ENCODE measurements around the gene PXDN.

DNA sequence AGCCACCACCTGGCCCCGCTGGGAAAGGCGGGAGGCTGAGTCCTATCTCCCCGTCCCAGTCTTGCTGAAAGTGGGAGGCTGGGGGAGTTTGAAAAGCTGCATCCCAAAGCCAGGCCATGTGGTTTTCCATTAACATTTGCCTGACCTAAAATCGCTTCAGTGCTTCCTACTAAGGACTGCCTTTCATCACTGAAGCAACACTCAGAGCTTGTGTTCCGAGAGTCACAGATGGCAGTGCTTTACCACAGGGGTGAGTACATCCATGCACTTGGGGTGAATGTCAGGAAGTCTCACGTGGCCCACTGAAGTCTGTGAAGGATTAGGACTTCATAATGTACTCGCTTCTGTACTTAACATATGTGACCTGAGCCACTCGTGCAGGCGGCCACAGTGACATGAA, 43.3 kb downstream of the PXDN start:
- TF ChIP-seq POLR2A (IDR thresholded peaks at IDR 0.05): no peak
- TF ChIP-seq, protein P1, sequence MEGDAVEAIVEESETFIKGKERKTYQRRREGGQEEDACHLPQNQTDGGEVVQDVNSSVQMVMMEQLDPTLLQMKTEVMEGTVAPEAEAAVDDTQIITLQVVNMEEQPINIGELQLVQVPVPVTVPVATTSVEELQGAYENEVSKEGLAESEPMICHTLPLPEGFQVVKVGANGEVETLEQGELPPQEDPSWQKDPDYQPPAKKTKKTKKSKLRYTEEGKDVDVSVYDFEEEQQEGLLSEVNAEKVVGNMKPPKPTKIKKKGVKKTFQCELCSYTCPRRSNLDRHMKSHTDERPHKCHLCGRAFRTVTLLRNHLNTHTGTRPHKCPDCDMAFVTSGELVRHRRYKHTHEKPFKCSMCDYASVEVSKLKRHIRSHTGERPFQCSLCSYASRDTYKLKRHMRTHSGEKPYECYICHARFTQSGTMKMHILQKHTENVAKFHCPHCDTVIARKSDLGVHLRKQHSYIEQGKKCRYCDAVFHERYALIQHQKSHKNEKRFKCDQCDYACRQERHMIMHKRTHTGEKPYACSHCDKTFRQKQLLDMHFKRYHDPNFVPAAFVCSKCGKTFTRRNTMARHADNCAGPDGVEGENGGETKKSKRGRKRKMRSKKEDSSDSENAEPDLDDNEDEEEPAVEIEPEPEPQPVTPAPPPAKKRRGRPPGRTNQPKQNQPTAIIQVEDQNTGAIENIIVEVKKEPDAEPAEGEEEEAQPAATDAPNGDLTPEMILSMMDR (IDR thresholded peaks at IDR 0.05): no peak
- no peak for TF ChIP-seq EP300 (IDR thresholded peaks at IDR 0.05)
